Endothelial cell of umbilical vein (primary cell): ENCODE results near the gene CCND3.

Experiments used
- FOS ChIP-seq: IDR thresholded peaks from 2 replicates; pipeline ENCODE4 v1.6.1; 2011; ENCODE audit warnings: mild to moderate bottlenecking, low read length, moderate library complexity, borderline replicate concordance; ENCODE audit not compliant: insufficient read depth
- JUN ChIP-seq: IDR thresholded peaks from 2 replicates; pipeline ENCODE4 v1.6.1; 2011; ENCODE audit warnings: borderline replicate concordance, low read depth; ENCODE audit not compliant: insufficient read length, insufficient read depth
- POLR2A ChIP-seq: IDR thresholded peaks from 2 replicates; pipeline ENCODE4 v1.6.1; 2012; ENCODE audit warnings: low read depth, mild to moderate bottlenecking, control low read depth, low read length

GRCh38 chr6:41931792-41932191 is 9.8 kb downstream of the CCND3 start:
- no peak for TF ChIP-seq FOS
- no peak for TF ChIP-seq JUN
- TF ChIP-seq POLR2A: no peak
